Activated T-cell treated with anti-CD3 and anti-CD28 coated beads for 48 hours (primary cell): ENCODE results near the gene SEPTIN2.
"Not testable (repeated sequence)": the region's sequence is repeated elsewhere in the genome, so short reads cannot be mapped to it uniquely, and the experiment has no call there.

ENCODE experiments used
- DNase-seq: peaks from one replicate; pipeline ENCODE4 v3.0.0-alpha.2; 2020; ENCODE audit warnings: low read depth

SEPTIN2 gene

GRCh38 chr2:241288324-241288888 lies 27.3 kb upstream of the SEPTIN2 start:
- DNase-seq, result no peak

- no peak for DNase-seq
Observed at GRCh38 chr2:241289053-241289452, 26.7 kb upstream of the SEPTIN2 start.

GRCh38 chr2:241289597-241289996 lies 26.1 kb upstream of the SEPTIN2 start:
- DNase-seq, result no peak

GRCh38 chr2:241291153-241291552 lies 24.6 kb upstream of the SEPTIN2 start:
- DNase-seq, result no peak

- DNase-seq, result no peak
Observed at GRCh38 chr2:241291977-241292376, 23.7 kb upstream of the SEPTIN2 start.

GRCh38 chr2:241293378-241293797 lies 22.3 kb upstream of the SEPTIN2 start:
- not testable (repeated sequence) for DNase-seq

- no peak for DNase-seq
Observed at GRCh38 chr2:241295326-241296095, 20.2 kb upstream of the SEPTIN2 start.

GRCh38 chr2:241296767-241297166 lies 19.0 kb upstream of the SEPTIN2 start:
- no peak for DNase-seq

- no peak for DNase-seq
Observed at GRCh38 chr2:241298673-241299072, 17.1 kb upstream of the SEPTIN2 start.

GRCh38 chr2:241300000-241300399 lies 15.7 kb upstream of the SEPTIN2 start:
- no peak for DNase-seq

GRCh38 chr2:241302083-241302482 lies 13.6 kb upstream of the SEPTIN2 start:
- DNase-seq, result no peak

GRCh38 chr2:241302759-241303651 lies 12.7 kb upstream of the SEPTIN2 start:
- no peak for DNase-seq

GRCh38 chr2:241304039-241304670 lies 11.6 kb upstream of the SEPTIN2 start:
- no peak for DNase-seq

GRCh38 chr2:241307055-241307454 lies 8.7 kb upstream of the SEPTIN2 start:
- no peak for DNase-seq

- DNase-seq, result no peak
Observed at GRCh38 chr2:241308267-241308666, 7.5 kb upstream of the SEPTIN2 start.

GRCh38 chr2:241308832-241309500 lies 6.8 kb upstream of the SEPTIN2 start:
- DNase-seq, result no peak

GRCh38 chr2:241309684-241310117 lies 6.0 kb upstream of the SEPTIN2 start:
- peak; percentile 51 for DNase-seq

GRCh38 chr2:241310917-241311566 lies 4.7 kb upstream of the SEPTIN2 start:
- no peak for DNase-seq

- DNase-seq, result no peak
Observed at GRCh38 chr2:241312082-241312481, 3.6 kb upstream of the SEPTIN2 start.

- no peak for DNase-seq
Observed at GRCh38 chr2:241313543-241314095, 2.1 kb upstream of the SEPTIN2 start.
